ACHN (cell line): ENCODE measurements around the gene DSG4.
A peak's percentile ranks its signal among the peaks of the same experiment; 100 is the strongest.

Source experiments
- DNase-seq: peaks from one replicate; pipeline ENCODE4 v3.0.0-alpha.2; 2015
- in situ Hi-C: cut with HindIII; loops from 2 replicates; pipeline ENCODE4 v1.10.0; 2017; ENCODE audit warnings: low sequenced_read_pairs, low pct_ligation_motif_present, low pct_unique_long_range_greater_than_20kb

The DSG4 gene

DNA sequence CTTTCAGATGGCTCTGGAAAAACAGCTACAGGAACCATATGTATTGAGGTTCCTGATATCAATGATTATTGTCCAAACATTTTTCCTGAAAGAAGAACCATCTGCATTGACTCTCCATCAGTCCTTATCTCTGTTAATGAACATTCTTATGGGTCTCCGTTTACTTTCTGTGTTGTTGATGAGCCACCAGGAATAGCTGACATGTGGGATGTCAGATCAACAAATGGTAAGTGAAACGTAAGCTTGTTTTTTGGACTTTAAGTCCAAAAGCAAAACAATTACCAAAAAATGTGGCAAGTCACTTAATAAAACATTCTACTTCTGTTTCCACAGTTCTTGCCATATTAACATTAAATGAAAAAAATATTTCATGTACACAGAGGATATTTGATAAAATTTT lies 26.8 kb downstream of the DSG4 start:
- in situ Hi-C loops, result no loop called here
- no peak for DNase-seq

DNA sequence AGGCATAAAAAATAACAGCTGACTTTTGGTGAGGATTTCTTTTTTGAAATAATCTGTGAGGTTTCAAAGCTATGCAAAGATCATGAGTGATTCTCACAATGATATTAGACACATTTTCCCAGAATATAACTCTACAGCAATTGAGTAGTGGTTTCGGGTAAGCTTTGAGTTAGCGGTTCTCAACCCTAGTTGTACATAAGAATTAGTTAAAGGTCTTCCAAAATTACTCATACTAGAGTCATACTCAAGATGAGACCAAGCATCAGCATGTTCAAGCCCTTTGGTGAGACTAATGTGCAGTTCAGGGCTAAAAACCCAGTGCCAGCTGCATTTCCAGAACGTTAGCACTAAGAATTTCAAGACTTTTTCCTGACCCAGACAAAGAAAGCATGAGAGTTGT lies 31.1 kb downstream of the DSG4 start:
- in situ Hi-C loops, result no loop called here
- no peak for DNase-seq

DNA sequence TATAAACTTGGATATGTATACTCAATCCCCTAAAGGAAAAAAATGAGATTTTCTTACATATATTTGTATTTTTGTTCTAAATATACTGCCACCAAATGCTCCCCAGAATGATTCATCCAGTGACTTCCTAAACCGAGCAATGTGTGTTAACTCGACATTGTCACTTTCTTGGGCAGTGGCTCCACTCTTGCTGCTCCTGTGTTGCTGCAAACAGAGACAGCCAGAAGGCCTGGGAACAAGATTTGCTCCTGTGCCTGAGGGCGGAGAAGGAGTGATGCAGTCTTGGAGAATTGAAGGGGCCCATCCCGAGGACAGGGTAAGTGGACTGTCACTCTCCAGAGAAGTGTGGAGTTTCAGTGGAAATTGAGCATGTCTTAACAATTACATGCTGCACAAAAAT lies 32.7 kb downstream of the DSG4 start:
- no peak for DNase-seq
- in situ Hi-C loops, result no loop called here

DNA sequence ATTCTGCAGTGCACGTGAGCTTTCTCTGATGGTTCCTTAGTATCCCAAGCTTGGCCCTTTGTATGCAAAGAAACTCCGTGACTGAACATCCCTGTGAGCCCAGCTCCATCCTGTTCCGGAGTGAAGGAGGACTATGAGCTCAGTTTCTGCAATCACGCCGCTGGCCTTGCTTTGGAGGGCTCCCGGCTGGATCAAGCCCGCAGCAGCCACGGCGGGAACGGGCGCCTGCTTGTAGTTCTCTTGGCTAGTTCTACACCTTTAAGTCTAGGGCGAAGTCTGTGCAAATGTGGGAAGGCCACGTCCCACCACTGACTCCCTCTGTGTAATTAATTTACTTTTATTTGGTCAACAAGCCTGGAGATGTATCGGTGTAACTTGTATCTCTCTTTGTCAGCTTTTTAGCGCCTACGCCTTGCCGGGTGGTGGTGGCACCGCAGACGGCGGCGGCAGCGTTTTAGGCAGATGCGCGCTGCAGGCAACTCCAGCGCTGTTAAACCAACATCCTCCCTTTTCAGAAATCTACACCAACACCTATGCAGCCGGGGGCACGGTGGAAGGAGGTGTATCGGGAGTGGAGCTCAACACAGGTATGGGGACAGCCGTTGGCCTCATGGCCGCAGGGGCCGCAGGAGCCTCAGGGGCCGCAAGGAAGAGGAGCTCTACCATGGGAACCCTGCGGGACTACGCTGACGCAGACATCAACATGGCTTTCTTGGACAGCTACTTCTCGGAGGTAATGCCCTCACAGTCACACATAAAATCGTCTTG lies 34.3 kb downstream of the DSG4 start:
- no peak for DNase-seq
- in situ Hi-C loops, result no loop called here

DNA sequence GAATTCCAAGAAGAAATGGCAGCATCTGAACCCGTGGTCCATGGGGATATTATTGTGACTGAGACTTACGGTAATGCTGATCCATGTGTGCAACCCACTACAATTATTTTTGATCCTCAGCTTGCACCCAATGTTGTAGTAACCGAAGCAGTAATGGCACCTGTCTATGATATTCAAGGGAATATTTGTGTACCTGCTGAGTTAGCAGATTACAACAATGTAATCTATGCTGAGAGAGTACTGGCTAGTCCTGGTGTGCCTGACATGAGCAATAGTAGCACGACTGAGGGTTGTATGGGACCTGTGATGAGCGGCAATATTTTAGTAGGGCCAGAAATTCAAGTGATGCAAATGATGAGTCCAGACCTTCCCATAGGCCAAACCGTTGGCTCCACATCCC lies 36.6 kb downstream of the DSG4 start:
- no peak for DNase-seq
- in situ Hi-C loops, result no loop called here

DNA sequence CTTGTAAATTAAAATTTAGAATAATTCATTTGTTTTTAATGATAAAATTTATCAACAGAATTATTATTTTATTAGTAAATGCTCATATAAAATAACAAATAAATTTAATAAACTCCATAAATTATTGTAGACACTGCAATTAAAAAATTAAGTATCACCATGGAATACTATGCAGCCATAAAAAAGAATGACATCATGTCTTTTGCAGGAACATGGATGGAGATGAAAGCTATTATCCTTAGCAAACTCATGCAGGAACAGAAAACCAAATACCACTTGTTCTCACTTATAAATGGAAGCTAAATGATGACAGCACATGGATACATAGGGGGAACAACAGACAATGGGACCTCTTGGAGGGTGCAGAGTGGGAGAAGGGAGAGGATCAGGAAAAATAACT lies 41.3 kb downstream of the DSG4 start:
- in situ Hi-C loops, result no loop called here
- no peak for DNase-seq

DNA sequence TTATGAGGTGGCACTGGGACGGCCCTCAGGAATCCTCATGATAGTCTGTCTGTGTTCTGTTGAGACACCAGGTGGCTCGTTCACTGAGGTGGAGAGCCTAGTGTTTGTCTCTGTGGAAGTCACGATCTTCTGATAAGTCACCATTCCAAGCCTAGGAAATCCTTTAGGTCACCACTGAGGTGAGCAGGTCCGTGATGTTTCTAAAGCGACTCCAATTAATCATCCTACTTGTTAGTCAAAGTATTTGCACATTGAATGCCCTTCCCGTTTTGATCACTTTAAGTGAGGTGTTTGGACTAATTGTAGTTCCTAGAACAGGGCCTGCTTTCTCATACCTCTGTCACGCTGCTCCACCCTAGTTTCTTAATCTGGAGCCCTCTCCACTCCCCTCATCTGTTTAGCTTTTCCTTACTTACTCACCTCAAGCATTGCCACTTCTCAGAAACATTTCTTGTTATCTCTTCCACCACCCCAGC lies 42.9 kb downstream of the DSG4 start:
- no peak for DNase-seq
- in situ Hi-C loops, result no loop called here

DNA sequence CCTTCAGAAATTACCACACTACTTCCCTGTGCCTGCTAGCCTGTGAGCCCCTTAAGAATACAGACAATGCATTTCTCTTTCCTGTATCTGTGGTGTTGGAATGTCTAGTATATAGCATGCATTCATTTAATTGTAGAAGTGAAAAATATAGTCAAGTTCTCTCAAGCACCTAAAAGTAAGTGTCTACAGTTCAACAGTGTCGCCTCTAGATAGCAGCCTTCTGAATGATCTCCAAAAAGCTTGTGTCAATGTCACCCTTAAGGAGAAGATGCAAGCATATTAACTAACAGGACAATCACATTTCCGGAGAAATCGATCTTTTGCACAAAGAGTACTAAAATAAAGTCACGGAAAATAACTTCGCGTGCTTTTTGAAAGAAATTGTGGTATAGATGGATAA lies 43.5 kb downstream of the DSG4 start:
- in situ Hi-C loops, result no loop called here
- DNase-seq, result no peak

DNA sequence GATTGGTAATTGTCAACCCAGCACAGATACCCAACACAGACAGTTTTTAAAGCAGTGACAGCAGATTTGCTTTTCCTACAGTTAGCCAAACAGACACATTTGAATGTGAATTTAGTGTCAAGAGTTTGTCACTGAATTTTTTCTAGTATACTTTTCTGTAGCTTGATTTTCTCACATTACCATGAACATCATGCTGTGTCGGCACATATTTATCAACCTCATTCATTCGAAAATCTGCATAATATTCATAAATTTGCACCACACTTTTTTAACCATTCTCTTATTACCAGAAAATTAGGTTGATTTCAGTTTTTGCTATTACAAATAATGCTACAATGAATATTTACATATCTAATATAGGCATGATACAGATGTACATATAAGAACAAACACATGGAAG lies 43.9 kb downstream of the DSG4 start:
- in situ Hi-C loops, result no loop called here
- no peak for DNase-seq

DNA sequence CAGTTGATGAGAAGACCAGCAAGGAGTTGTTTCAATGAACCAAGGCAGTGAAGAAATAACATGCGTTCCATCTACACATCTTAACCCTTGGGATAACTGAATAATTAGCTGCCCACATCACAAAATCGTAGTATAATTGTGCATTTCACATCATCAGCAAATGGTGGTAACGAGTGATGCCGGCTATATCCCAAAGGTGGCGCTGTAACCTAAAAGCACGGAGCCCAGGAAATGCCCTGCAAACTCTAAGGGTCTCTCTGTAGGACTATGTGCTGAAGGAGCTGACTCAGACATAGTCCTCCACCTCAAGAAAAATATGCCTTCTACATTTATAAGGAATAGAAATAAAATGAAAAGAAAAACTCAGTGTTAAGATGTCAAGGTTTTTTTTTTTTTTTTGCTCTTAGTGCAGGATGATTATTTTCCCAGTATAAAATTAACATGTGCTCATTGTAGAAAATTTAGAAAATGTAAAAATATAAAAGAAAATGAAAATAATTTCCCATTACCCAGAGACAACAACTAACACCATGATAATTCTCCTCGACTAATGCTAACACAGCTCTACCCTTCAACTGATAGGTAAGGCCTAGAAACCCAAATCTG lies 47.9 kb downstream of the DSG4 start:
- in situ Hi-C loops, result no loop called here
- peak; percentile 52 for DNase-seq

DNA sequence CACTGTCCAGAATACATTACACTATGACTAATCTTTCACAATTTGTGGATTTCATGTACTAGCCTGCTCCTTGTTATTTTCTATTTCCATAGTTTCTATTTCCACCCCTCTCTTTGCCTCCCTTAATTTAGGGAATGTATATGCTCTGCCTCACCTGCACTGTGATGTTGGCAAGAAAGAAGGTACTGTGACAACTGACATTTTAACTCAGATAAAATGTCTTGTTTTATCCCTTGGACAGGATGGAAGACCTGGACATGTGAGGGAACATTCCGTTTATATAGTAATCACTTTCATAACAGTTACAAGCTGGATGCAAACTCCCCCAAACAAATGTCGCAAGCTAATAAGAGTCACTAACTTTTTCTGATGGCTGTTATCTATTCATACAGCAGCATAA lies 49.4 kb downstream of the DSG4 start:
- in situ Hi-C loops, result no loop called here

DNA sequence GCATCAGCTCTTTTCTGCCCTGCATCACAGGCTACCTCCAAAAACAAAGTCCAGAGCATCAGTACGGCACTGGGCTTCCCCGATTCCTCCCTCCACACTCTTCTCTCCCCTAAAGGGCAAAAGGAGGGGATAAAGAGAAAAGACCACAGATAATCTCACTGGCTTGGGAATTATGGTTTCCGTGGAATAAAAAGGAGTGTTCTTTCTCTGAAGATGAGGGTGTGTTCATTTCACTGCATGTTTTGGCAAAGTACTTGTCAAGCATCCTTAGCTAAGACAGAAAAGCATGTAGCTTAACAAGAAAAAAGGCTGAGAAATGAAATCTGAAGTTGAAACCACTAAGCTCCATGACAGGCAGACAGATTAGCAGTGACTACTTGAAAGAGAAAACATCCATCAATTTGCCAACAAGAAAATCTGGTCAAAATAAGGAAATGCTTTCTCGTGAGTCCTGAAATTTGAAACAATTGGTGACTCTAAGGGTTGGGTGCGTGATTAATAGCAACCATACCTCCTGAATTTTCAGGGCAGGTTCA lies 50.4 kb downstream of the DSG4 start:
- in situ Hi-C loops, result no loop called here

More for the DNA sequence above, 49.4 kb downstream of the DSG4 start:
- no peak for DNase-seq

DNA sequence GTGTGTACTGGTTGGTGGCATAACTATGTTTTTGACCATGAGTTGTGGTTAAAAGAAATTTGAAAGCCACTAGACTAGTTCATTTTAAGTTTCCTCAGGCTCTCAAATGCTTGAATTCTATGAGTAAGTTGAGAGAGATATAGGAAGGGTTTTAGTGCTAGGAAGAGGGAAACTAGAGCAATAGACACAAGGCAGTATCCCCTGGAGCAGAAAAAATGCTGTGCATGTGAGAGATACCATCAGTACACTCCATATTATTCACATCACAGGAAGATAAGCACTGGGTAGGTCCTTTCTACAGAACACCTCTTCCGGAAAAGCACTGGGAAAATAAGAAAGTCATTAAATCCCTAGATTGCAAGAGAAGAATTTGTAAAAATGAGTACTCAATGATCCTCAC lies 51.6 kb downstream of the DSG4 start:
- in situ Hi-C loops, result no loop called here

More for the DNA sequence above, 50.4 kb downstream of the DSG4 start:
- no peak for DNase-seq

DNA sequence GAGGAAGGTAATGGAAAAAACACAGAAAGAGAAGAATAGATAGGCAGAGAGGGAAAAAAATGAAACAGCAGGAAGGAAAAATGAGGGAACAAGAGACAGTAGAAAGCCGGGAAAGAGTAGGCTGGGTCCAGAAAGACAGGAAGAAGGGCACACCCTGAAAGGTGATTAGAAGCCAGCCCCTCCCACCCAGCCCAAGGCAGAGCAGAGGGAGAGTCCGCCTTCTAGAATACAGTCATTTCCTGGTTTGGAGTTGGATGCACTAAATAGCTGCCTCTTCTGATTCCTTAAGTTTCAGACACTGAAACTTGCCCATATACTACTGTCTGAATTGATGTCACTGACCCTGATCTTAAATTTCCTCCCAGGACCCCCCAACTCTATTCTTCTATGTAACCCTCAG lies 53.0 kb downstream of the DSG4 start:
- in situ Hi-C loops, result no loop called here
- DNase-seq, result no peak

More for the DNA sequence above, 51.6 kb downstream of the DSG4 start:
- DNase-seq, result no peak

DNA sequence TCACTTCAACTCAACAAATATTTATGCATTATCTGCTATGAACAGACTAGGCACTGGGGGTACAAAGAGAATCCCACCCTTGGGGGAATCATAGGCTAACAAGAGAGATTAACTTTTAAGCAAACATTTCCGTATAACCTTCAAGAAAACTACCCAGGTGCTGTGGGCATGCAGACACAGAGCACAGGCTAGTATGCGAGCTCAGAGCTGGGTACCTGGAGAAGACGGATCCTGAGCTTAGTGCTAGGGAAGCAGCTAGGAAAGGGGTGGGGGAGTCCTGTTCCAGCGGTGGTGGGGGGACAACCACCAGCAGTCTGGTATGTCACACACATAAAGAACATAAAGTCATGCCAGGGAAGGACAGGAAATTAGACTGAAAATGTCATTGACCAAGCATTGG lies 53.5 kb downstream of the DSG4 start:
- in situ Hi-C loops, result no loop called here
- DNase-seq, result no peak

DNA sequence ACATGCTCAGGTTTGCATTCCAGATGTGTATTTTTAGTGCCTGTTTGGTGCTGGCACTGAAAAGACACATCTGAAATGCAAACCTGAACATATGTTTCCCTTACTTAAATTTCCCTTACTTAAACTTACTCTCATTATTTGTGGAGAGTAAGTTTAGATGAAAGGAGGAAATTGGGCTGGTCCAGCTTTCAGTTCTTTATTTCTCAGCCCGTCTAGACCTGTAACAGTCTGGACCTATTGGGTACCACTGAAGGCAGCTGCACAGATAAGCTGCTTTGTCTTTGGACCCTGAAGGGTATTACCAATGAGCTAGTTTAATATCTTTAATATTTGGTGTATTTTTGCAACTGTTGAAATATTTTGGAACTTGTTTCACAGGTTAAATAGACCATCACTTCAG lies 54.0 kb downstream of the DSG4 start:
- in situ Hi-C loops, result no loop called here
- no peak for DNase-seq

DNA sequence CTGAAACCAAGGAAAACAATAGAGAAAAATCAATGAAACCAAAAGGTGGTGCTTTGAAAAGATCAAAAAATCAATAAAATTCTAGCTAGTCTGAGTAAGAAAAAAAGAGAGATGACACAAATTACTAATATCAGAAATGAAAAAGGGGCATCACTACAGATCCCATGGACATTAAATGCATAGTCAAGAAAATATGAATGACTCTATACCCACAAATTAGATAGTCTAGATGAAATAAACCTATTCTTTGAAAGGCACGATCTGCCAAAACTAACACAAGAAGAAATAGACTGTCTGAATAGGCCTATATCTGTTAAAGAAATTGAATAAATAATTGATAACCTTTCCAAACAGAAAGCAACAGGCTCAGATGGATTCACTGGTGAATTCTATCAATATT lies 55.7 kb downstream of the DSG4 start:
- in situ Hi-C loops, result no loop called here

DNA sequence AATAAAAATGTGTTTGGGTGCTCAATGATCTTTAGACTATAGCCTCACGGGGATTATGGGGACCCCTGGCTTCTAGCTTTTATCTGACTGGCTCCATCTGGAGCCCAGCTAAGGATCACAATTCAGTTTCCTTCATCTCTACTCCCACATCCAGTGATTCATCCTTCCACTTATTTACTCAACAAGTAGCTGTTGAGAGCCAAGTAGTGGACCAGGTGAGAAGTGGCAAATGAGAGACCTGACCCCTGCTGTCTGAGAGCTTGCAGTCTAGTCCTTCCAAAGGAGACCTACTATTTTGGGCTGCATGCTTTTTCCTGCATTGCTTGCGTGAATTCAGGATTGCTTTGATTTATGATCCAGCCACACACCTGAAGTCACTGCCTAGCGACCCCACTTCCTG lies 60.2 kb downstream of the DSG4 start:
- no peak for DNase-seq
- in situ Hi-C loops, result no loop called here

More for the DNA sequence above, 55.7 kb downstream of the DSG4 start:
- no peak for DNase-seq

DNA sequence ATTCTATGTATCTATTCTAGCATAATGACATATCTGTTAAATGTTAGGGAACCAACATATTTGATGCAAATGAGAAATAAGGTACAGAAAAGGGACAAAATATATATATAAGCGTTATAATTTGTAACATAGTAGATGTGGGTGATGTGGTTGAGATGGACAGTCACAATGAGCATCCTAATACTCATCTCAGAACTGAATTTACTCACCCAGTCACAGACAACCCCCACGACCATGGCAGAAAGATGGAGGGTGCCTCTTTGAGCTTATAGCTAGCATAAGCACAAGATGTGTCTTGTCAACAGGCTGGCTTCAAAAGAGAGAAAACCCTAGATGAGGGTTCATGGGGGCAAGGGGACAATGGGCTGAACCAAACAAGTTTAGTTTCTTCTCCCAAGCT lies 61.8 kb downstream of the DSG4 start:
- in situ Hi-C loops, result no loop called here
- DNase-seq, result no peak

DNA sequence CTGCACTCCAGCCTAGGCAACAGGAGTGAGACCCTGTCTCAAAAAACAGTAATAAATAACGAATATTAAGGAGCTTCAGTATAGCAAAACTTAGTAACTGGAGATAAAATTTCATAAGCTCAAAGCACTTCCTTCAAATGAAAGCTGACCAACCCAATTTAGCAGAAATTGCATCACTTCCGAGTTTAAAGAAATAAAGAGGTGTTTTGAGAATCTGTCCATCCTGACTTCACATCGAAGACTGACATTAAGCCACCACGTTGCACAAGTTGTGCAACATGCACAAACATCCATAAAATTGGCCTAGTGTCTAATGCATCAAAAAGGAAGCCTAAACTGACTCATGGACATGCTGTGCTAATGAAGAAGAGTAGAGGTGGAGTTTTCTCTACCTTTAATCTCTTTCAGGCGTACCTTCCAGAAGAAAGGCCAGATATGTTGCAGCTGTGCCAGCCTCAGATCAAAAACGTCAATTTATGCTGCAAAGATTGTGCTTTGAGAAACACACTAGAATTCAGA lies 63.3 kb downstream of the DSG4 start:
- in situ Hi-C loops, result no loop called here

More for the DNA sequence above, 63.3 kb downstream of the DSG4 start:
- no peak for DNase-seq
